ACC112 (cell line): ENCODE measurements around the gene ZNF525.

Source experiments
- H2AFZ ChIP-seq: fragments of 200-600 bp; sonication (generic); one replicate; pipeline ENCODE4 v1.6.0; 2017; ENCODE audit warnings: antibody characterized with exemption, low read length; ENCODE audit not compliant: unreplicated experiment
- H3K27ac ChIP-seq: fragments of 200-600 bp; sonication (generic); 2 replicates; pipeline ENCODE4 v1.5.1; 2014; ENCODE audit warnings: low read depth, mild to moderate bottlenecking, antibody characterized with exemption, low read length, moderate library complexity
- H3K27me3 ChIP-seq: fragments of 200-600 bp; sonication (generic); 2 replicates; pipeline ENCODE4 v1.6.1; 2014; ENCODE audit warnings: mild to moderate bottlenecking, antibody characterized with exemption, low read length, moderate library complexity, mixed read lengths; ENCODE audit not compliant: insufficient read depth
- H3K36me3 ChIP-seq: fragments of 200-600 bp; sonication (generic); 2 replicates; pipeline ENCODE4 v1.6.1; 2016; ENCODE audit warnings: mild to moderate bottlenecking, antibody characterized with exemption, low read length, moderate library complexity, mixed read lengths; ENCODE audit not compliant: insufficient read depth
- H3K4me1 ChIP-seq: fragments of 200-600 bp; sonication (generic); one replicate; pipeline ENCODE4 v1.6.1; 2016; ENCODE audit warnings: low read length, mixed read lengths; ENCODE audit not compliant: insufficient read depth, unreplicated experiment, control insufficient read depth
- H3K4me3 ChIP-seq: fragments of 200-600 bp; sonication (generic); 2 replicates; pipeline ENCODE4 v1.5.1; 2014; ENCODE audit warnings: mild to moderate bottlenecking, low read depth, low read length
- H3K79me2 ChIP-seq: fragments of 200-600 bp; sonication (generic); one replicate; pipeline ENCODE4 v1.6.0; 2016; ENCODE audit warnings: low read length; ENCODE audit not compliant: control insufficient read depth, unreplicated experiment, insufficient read depth

The ZNF525 gene

DNA sequence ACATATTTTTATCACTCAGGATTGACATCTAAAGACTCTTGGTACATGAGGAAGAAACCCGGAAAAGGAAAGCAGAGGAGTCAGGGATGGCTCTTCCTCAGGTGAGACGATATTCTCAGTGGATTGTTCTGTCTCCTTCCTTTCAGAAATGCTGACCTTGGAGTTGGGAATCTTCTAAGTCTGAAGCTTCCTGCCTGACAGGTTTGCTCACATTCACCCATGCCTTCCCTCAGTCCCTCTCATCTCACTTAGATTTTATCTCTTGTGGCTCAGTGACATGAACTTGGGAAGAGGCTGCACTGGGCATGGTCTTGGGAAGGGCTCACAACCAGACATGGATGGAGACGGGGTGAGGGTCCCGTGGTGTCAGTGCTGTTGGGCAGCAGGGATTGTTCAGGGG lies 6.7 kb downstream of the ZNF525 start:
- Histone ChIP-seq H3K36me3 (0 out of 2 replicates have a peak, but pooled peaks cover 11% of the 10 kb centered on the region), H3K4me1 (no peaks in the 10 kb centered on the region), H2AFZ (no peak overlapping the region), H3K79me2 (no peaks in the 10 kb centered on the region), H3K27ac (no peak overlapping the region), H3K27me3 (no peaks in the 10 kb centered on the region), H3K4me3 (no peak overlapping the region)

DNA sequence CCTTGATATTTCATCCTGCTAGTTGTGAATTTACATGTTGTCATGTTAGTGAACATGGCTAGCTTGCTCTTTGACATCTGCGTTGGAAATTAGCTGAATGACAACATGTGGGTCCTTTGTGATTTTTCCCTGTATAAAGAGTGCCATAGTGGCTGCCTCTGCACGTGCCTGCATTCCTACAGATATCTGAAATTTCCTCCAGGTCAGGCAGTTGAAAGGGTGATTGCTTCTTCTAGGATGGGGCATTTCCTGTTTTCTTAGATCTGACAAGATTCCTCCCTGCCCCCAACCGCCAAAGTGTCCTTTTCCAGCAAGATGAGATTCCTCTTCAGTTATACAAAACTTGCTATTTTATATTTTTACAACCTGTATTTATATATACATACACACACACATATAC lies 8.8 kb downstream of the ZNF525 start:
- Histone ChIP-seq H3K27ac (no peak overlapping the region), H3K79me2 (no peaks in the 10 kb centered on the region), H3K4me3 (no peak overlapping the region), H3K4me1 (no peaks in the 10 kb centered on the region), H3K27me3 (no peaks in the 10 kb centered on the region), H3K36me3 (peaks cover 24% of the 10 kb centered on the region; the same call in 1 of the 2 replicates), H2AFZ (no peak overlapping the region)

DNA sequence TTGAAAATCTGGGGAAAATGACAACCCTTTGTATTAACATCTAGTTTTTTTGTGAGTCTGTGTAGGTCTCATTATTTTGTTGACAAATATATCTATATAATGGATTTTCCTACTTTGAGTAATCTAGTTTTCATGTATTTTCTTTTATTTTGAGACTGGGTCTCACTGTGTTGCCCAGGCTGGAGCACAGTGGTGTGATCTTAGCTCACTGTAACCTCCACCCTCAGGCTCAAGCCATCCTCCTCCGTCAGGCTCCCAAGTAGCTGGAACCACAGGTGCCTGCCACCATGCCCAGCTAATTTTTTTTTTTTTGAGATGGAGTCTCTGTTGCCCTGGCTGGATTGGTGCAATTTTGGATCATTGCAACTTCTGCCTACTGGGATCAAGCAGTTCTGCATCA lies 9.2 kb downstream of the ZNF525 start:
- Histone ChIP-seq H3K27me3 (no peaks in the 10 kb centered on the region), H3K4me3 (no peak overlapping the region), H3K79me2 (no peaks in the 10 kb centered on the region), H3K36me3 (peaks cover 28% of the 10 kb centered on the region; the same call in 1 of the 2 replicates), H2AFZ (no peak overlapping the region), H3K4me1 (no peaks in the 10 kb centered on the region), H3K27ac (no peak overlapping the region)

DNA sequence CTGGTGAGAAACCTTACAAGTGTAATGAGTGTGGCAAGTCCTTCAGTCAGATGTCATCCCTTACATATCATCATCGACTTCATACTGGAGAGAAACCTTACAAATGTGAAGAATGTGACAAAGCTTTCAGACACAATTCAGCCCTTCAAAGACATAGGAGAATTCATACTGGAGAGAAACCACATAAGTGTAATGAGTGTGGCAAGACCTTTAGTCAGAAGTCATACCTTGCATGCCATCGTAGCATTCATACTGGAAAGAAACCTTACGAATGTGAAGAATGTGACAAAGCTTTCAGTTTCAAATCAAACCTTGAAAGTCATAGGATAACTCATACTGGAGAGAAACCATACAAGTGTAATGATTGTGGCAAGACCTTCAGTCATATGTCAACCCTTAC lies 15.9 kb downstream of the ZNF525 start:
- no peak overlapping the region for H3K27ac ChIP-seq
- H3K36me3 ChIP-seq: peaks cover 50% of the 10 kb centered on the region
- H3K27me3 ChIP-seq: no peaks in the 10 kb centered on the region
- H3K79me2 ChIP-seq: no peaks in the 10 kb centered on the region
- no peak overlapping the region for H3K4me3 ChIP-seq
- no peak overlapping the region for H2AFZ ChIP-seq
- no peaks in the 10 kb centered on the region for H3K4me1 ChIP-seq

DNA sequence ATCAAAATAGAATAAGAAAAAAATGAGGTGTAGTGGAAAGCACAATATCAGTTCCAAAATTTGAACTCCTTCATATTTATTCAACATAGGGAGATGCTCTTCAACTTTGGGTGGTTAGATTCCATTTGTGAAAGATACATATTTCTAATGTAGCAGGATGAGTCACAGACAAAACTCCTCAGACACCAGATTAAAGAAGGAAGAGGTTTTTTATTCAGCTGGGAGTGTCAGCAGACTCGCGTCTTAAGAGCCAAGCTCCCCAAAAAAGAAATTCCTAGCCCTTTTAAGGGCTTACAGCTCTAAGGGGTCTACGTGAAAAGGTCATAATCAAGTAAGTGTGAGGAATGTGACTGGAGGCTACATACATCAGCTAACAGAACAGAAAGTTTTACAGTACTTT lies 22.7 kb downstream of the ZNF525 start:
- Histone ChIP-seq H3K4me3 (no peak overlapping the region), H2AFZ (no peak overlapping the region), H3K4me1 (peaks cover 5% of the 10 kb centered on the region), H3K36me3 (peaks cover 9% of the 10 kb centered on the region), H3K27ac (no peak overlapping the region), H3K27me3 (no peaks in the 10 kb centered on the region), H3K79me2 (no peaks in the 10 kb centered on the region)

DNA sequence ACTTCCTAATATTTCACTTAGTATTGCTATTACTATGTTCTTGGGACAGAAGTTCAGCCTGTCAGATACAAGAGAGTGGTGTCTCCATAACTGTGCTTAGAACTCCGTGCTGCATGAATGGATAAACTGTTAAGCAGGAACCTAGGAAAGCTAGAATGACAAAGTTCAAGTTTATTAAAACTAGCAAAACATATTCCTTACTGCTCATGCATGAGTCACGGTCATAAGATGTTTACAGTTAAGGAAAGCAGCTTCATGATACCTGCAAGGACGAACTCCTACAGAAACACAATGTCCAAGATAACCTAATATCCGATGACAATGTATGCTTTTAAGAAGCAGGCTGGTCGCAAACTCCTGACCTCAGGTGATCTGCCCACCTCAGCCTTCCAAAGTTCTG lies 23.4 kb downstream of the ZNF525 start:
- Histone ChIP-seq H2AFZ (no peak overlapping the region), H3K79me2 (no peaks in the 10 kb centered on the region), H3K36me3 (peaks cover 9% of the 10 kb centered on the region), H3K27me3 (no peaks in the 10 kb centered on the region), H3K4me3 (no peak overlapping the region), H3K4me1 (peaks cover 5% of the 10 kb centered on the region), H3K27ac (no peak overlapping the region)

DNA sequence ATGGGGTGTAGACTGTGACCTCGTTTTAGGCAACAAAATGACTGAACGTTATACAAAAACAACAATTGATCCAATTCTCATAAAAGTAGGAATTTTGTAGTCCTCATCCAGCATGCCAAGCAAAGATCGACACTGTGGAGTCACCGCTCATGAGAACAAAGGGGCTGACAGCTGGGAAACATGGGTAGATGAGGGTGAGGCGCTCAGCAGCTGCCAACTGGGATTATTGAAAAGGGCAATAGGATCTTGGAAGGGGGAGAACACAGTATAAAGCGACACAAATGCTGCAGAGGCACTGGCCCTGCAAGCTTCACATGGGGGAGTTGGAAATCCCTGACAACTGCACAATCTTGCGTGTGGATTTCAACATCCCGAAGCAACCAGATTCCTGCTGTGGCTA lies 24.1 kb downstream of the ZNF525 start:
- Histone ChIP-seq H3K36me3 (peaks cover 9% of the 10 kb centered on the region), H3K4me1 (peaks cover 5% of the 10 kb centered on the region), H3K27ac (no peak overlapping the region), H2AFZ (no peak overlapping the region), H3K4me3 (no peak overlapping the region), H3K27me3 (no peaks in the 10 kb centered on the region), H3K79me2 (no peaks in the 10 kb centered on the region)

DNA sequence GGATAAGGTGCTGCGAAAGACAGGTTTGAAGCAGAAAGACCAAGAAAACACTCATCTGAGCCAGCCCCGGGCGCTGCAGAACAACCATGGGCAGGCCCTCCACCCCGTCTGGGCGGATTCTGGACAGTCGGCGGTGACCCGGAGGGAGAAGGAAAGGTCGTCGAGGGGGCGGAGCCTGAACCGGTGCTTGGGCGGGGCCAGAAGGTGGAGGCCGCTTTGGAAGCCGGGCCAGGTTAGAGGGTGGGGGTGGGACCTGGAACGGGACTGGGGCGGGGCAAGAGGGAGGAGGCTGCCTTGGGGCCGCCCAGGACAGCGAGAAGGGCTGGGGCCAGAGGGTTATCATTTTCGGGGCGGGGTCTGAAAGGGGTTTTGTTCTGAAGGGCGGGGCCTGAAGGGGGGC lies 24.5 kb downstream of the ZNF525 start:
- H3K27me3 ChIP-seq: no peaks in the 10 kb centered on the region
- no peaks in the 10 kb centered on the region for H3K79me2 ChIP-seq
- H2AFZ ChIP-seq: no peak overlapping the region
- peaks cover 5% of the 10 kb centered on the region for H3K4me1 ChIP-seq
- H3K36me3 ChIP-seq: peaks cover 6% of the 10 kb centered on the region
- no peak overlapping the region for H3K27ac ChIP-seq
- H3K4me3 ChIP-seq: no peak overlapping the region

DNA sequence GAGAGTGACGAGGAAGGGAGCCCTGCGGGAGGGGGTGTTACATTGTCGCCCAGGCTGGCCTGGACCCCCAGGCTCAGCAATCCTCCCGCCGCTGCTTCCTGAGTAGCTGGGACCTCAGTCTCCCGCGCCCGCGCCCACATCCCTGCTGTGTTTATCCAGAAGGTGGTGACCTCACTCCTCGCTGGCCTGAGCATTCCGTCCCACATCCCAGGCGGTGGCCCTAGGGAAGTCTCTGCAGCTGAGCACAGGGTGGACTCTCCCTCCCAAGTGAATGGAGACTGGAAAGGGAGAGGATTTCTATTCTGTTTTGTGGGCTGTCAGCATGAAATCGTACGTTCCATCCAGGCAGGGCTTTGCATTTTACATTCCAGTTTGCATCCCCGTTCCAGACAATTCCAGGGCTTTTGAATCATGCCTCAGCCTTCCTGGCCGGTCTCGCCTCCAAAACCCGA lies 29.0 kb downstream of the ZNF525 start:
- no peaks in the 10 kb centered on the region for H3K4me1 ChIP-seq
- peak overlapping the region; percentile 87 for H3K4me3 ChIP-seq
- H3K27ac ChIP-seq: peak overlapping the region; percentile 68
- H3K27me3 ChIP-seq: no peaks in the 10 kb centered on the region
- H3K36me3 ChIP-seq: no peaks in the 10 kb centered on the region
- peak overlapping the region; percentile 85 for H2AFZ ChIP-seq
- peaks cover 13% of the 10 kb centered on the region for H3K79me2 ChIP-seq

DNA sequence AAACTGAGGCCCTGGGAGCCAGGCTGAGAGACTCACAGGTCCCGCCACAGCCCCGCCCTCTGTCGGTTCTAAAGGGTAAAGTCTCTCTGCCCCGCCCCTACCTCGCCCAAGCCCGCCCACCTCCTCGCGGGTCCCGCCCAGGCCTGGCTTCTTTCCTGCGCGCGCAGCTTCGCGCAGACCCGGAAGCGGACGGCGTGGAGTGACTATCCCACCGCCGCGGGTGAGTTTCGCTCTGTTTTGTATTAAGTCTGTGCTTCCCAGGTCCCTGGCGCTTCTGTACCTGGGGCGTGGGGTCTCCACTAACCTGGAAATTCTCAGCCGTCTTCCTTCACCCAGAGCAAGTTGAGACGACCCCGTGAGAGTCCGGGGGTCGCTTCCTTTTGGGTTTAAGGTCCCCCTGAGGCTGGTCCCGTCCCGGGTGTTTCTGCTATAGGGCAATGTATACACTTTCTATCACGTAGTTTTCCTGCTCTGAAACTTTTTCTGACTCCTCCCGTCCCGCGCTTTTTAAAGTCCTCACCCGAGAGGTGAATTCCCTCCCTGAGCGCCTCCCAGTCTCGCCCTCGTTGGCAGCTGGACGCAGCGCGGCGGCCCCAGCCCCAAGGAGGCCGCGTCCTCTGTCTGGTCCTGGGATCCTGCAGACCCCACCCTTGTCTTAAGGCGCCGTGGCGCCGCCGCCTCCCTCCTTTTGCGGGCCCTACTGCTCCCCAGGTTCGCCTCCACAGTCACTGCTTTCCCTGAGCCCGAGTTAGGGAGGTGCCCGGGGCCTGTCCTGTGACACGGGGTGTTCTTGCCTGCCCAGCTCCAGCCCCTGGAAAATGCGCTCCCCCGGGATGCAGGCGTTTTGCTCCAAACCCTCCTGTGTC lies 29.7 kb downstream of the ZNF525 start, which contains the start of gene ZNF765:
Gene ZNF765 (plus strand): TSS at position 176 of the 866 bp plus-strand sequence. CDS start 2,867 bp downstream, outside the sequence.
- Histone ChIP-seq H3K79me2 (peaks cover 13% of the 10 kb centered on the region), H3K4me3 (peak within 1 kb of the TSS; percentile 87), H3K27ac (peak within 1 kb of the TSS; percentile 68), H3K27me3 (no peaks in the 10 kb centered on the region), H3K36me3 (peaks cover 3% of the 10 kb centered on the region; the same call in 1 of the 2 replicates), H2AFZ (peak within 1 kb of the TSS; percentile 85), H3K4me1 (no peaks in the 10 kb centered on the region)
